Measurements from ENCODE around the gene PRR12. TPM values are rescaled to one million over a fixed set of nuclear protein-coding genes. Genes with fewer than 3 reads are reported as not detected.
A peak's percentile ranks its signal among the peaks of the same experiment; 100 is the strongest.

PRR12 gene
- total and polyA plus RNA-seq, 9 of the 15 experiments (the other 6 are each of a cell fraction or from before 2014, with no cell fraction given): 0.01 to 21.1 (median 0.98) TPM

- in situ Hi-C loops (cut with MboI): loop anchor here (5.0 kb wide), 1 partner anchor 37 kb away; no protein-coding TSS in a partner anchor
These were observed 46.8 kb upstream of the PRR12 start for GRCh38 chr19:49544154-49544553.

More at GRCh38 chr19:49544154-49544553, 46.8 kb upstream of the PRR12 start:
- WGBS (ENCODE audit: insufficient coverage, low coverage, missing lambda C conversion rate): 42% methylated on average over 5 of the region's 5 CpGs
- Histone ChIP-seq H4K20me1 (replicated peaks; ENCODE audit: control insufficient read depth, insufficient read depth, low read length) (no peaks in the 10 kb centered on the region), H3K27ac (ENCODE audit: extremely low read depth, low read depth, low read length) (no peak overlapping the region), H3K27me3 (ENCODE audit: control insufficient read depth in 2 of 2, insufficient read depth in 2 of 2, low read length in 2 of 2) (no peaks in the 10 kb centered on the region), H3K9ac (ENCODE audit: insufficient read depth in 1 of 2, low read depth in 2 of 2, low read length in 2 of 2) (no peak overlapping the region), H3K9me1 (ENCODE audit: control insufficient read depth, insufficient read depth, low read length) (no peaks in the 10 kb centered on the region), H3K79me2 (ENCODE audit: control insufficient read depth, insufficient read depth, low read length) (no peaks in the 10 kb centered on the region), H3K4me3 (no peak overlapping the region), H3K4me2 (ENCODE audit: insufficient read depth, low read length) (no peak overlapping the region), H3K4me1 (replicated peaks in 1 of 2; ENCODE audit: control insufficient read depth in 2 of 2, insufficient read depth in 2 of 2, low read length in 2 of 2) (peaks cover 2 to 18% of the 10 kb centered on the region in 2 experiments; a peak in 2 of 5 replicates), H2AFZ (ENCODE audit: low read depth, low read length) (no peak overlapping the region), H3K36me3 (ENCODE audit: control insufficient read depth, insufficient read depth, low read length) (0 out of 3 replicates have a peak, but pooled peaks cover 1% of the 10 kb centered on the region), H3K9me3 (replicated peaks; ENCODE audit: control insufficient read depth, insufficient read depth, low read depth, low read length) (no peaks in the 10 kb centered on the region)
- intact Hi-C loops (cut with micrococcal nuclease): no loop called here
- BruUV-seq (replicated peaks): no TSS peak
- DNase-seq (ENCODE audit: extremely low read depth in 1 of 4, low spot score in 3 of 4) (peak in 1 of 4 experiments; percentile 5), FAIRE-seq (no peak), ATAC-seq (no peak; the same call in 2 of the 3 replicates)
- TF ChIP-seq SAFB2 (IDR thresholded peaks at IDR 0.05; ENCODE audit: borderline replicate concordance, low read depth, low read length, severe bottlenecking): no peak
- peak; percentile 81 for TF ChIP-seq ZFP36 (IDR thresholded peaks at IDR 0.05; ENCODE audit: low read depth, low read length, partially characterized antibody)
- 0 out of 2 replicates have a peak, but pooled peaks have one; percentile 13 for TF ChIP-seq SUPT5H (IDR thresholded peaks at IDR 0.05)
- TF ChIP-seq SMARCA5 (IDR thresholded peaks at IDR 0.05): peak; percentile 93
- TF ChIP-seq BCOR (IDR thresholded peaks at IDR 0.05): peak; percentile 95
- peak; percentile 58 for TF ChIP-seq RBM25 (IDR thresholded peaks at IDR 0.05; ENCODE audit: low read depth, low read length, severe bottlenecking)
- TF ChIP-seq KDM1A (IDR thresholded peaks at IDR 0.05): peak; percentile 51 to 78; a peak in 3 of 4 replicates
- no peak for TF ChIP-seq CAMTA2 (CRISPR knock-in tag; conservative IDR thresholded peaks at IDR 0.05)
- ChIA-PET POLR2A (interaction anchor here (0.6 to 1.5 kb wide), 3 partner anchors 10 to 36 kb away, joined by 3 to 6 read pairs (median 5); partner anchors contain the start of gene NOSIP), CTCF (ENCODE audit: low intra/inter-chr PET ratio) (no interaction called here)

Data from K562 (cell line).